ENCODE data around the gene AP3S2. TPM values are rescaled to one million over a fixed set of nuclear protein-coding genes. Genes with fewer than 3 reads are reported as not detected.

The AP3S2 gene
- total RNA-seq, 1 donor from 2014 or later, result 22.7 TPM

- no peak for TF ChIP-seq CTCF (conservative IDR thresholded peaks at IDR 0.05; ENCODE audit: low read depth, low read length)
- H3K4me3 ChIP-seq (ENCODE audit: low read depth, low read length), result no peak overlapping the region
- no peak for DNase-seq (ENCODE audit: low read depth)
These were observed 39.1 kb upstream of the AP3S2 start for GRCh38 chr15:89932880-89933279.

- no peak for TF ChIP-seq CTCF (conservative IDR thresholded peaks at IDR 0.05; ENCODE audit: low read depth, low read length)
- no peak for DNase-seq (ENCODE audit: low read depth)
- H3K4me3 ChIP-seq (ENCODE audit: low read depth, low read length), result no peak overlapping the region
These were observed 34.6 kb upstream of the AP3S2 start for GRCh38 chr15:89928421-89928820.

GRCh38 chr15:89926158-89926557 lies 32.4 kb upstream of the AP3S2 start:
- H3K4me3 ChIP-seq (ENCODE audit: low read depth, low read length), result no peak overlapping the region
- no peak for DNase-seq (ENCODE audit: low read depth)
- no peak for TF ChIP-seq CTCF (conservative IDR thresholded peaks at IDR 0.05; ENCODE audit: low read depth, low read length)

GRCh38 chr15:89917442-89918101 lies 23.8 kb upstream of the AP3S2 start:
- DNase-seq (ENCODE audit: low read depth), result no peak
- TF ChIP-seq CTCF (conservative IDR thresholded peaks at IDR 0.05; ENCODE audit: low read depth, low read length), result no peak
- no peak overlapping the region for H3K4me3 ChIP-seq (ENCODE audit: low read depth, low read length)

GRCh38 chr15:89916660-89917059 lies 22.9 kb upstream of the AP3S2 start:
- TF ChIP-seq CTCF (conservative IDR thresholded peaks at IDR 0.05; ENCODE audit: low read depth, low read length), result no peak
- no peak for DNase-seq (ENCODE audit: low read depth)
- no peak overlapping the region for H3K4me3 ChIP-seq (ENCODE audit: low read depth, low read length)

GRCh38 chr15:89912674-89913396 lies 19.0 kb upstream of the AP3S2 start, which contains the start of gene ARPIN:
Gene ARPIN (minus strand): TSS chr15:89912952. CDS start chr15:89912835, 117 bp downstream.
- no peak for TF ChIP-seq CTCF (conservative IDR thresholded peaks at IDR 0.05; ENCODE audit: low read depth, low read length)
- DNase-seq (ENCODE audit: low read depth), result no peak
- H3K4me3 ChIP-seq (ENCODE audit: low read depth, low read length), result peak within 1 kb of the TSS; percentile 74

Data from epithelial cell of proximal tubule (primary cell).